Ramos (cell line): Measurements from ENCODE around the gene TTLL13.

Experiments
- in situ Hi-C: fragments of 300-500 bp; cut with MboI; formaldehyde crosslinking; loops from one replicate; pipeline ENCODE4 v1.14.3; 2022; ENCODE audit warnings: low sequenced_read_pairs; ENCODE audit not compliant: unreplicated experiment

TTLL13 gene

DNA sequence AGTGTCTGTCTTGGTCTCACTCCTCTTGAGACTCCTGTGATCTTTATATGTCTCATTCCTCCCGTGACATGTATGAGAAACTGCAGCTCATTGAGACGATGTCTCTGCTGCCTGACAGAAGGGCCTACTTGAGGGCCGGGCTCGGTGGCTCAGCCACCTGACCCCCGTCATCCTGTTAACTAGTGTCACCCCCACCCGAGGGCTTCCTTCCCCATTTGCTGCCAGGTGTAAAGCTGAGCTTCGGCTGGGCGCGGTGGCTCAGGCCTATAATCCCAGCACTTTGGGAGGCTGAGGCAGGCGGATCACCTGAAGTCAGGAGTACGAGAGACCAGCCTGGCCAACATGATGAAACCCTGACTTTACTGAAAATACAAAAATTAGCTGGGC is 35.5 kb upstream of the TTLL13 start:
- in situ Hi-C loops: no loop called here

DNA sequence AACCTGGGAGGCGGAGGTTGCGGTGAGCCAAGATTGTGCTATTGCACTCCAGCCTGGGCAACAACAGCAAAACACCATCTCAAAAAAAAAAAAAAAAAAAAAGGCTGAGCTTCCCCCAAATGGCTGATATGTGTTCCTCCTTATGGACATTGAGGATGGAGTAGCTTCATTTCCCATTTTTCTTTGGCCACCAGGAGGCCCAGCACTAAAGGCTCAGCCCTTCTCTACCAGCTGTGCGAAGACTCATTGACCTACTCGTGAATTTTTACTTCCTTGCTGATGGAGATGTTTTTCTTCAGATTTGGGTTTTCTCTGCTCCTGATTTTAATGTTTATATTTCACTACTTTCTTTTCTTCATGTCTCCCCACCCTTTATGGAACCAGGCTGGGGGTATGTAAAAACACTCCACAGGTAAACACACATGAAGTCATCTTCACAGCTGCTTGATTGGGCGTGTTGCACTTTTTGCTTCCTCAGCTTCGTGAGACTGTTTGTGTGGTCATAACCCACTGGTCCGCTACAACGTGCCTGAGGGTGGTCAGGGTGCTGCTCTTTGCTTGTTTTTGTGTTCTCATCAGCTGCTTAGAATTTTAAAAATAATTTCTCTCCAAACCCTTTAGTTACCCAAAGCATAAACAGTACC is 34.7 kb upstream of the TTLL13 start:
- in situ Hi-C loops: loop anchor here (5.0 kb wide), 1 partner anchor 52 kb away; no protein-coding TSS in a partner anchor

DNA sequence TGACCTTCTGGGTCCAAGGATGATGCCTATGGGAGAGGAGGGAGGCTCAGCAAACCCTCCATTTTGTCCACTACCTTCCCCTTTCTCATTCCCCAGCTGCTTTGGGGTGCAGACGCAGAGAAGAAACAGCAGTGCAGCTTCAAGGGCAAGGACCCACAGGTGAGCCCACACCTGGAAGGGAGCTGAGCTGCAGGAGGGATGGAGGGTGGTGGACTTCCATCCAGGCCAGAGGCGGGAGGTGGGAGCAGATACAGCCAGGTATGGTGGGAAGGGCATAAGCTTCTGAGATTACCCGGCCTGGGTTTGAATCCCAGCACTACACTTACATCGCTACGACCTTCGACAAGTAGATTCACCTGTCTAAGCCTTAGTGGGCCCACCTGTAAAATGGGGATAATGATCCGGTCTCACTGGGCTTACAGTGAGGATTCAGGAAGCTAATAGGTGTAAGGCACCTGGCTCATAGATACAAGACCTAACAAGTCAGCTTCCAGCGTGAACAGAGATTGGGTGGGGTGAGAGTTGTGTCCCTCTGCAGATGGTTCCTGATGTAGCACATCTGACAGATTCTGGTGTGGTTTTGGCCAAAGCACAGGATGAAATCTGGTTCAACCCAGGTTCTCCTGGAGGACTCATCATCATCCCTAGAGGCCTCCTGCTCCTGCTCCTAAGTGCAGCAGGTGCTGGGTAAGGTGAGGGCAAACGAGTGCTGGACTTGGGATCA is 31.5 kb upstream of the TTLL13 start:
- in situ Hi-C loops: loop anchor here (5.0 kb wide), 1 partner anchor 56 kb away; no protein-coding TSS in a partner anchor

DNA sequence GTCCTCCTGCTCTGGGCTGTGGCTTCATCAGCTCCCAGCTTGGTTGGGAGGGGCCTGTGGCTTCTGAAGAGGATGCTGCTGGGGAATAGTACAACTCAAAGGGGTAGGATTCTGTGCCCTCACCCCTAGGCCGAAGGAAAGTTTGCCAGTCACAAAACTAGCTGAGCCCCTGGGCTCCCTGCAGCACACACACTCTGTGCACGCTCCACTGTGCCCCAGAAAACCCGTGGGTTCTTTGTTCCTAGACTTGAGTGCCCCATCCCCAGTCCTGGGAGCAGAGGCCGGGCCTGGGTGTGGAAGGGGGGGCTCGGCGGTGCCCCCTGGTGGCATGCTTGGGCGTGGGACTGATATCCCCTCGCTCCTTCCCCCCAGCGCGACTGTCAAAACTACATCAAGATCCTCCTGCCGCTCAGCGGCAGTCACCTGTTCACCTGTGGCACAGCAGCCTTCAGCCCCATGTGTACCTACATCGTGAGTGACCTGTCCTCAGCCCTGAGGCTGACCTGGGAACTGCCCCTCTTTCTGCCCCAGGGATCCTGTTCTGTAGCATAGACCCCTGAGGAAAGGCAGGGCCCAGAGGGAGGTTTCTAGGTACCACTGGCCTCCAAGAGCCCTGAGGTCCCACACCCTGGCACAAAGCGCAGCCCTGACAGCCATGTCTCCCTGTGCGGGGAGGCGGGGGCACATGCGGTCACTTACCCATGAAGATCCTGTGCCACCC is 29.8 kb upstream of the TTLL13 start:
- in situ Hi-C loops: loop anchor here (5.0 kb wide), 1 partner anchor 57 kb away; no protein-coding TSS in a partner anchor

DNA sequence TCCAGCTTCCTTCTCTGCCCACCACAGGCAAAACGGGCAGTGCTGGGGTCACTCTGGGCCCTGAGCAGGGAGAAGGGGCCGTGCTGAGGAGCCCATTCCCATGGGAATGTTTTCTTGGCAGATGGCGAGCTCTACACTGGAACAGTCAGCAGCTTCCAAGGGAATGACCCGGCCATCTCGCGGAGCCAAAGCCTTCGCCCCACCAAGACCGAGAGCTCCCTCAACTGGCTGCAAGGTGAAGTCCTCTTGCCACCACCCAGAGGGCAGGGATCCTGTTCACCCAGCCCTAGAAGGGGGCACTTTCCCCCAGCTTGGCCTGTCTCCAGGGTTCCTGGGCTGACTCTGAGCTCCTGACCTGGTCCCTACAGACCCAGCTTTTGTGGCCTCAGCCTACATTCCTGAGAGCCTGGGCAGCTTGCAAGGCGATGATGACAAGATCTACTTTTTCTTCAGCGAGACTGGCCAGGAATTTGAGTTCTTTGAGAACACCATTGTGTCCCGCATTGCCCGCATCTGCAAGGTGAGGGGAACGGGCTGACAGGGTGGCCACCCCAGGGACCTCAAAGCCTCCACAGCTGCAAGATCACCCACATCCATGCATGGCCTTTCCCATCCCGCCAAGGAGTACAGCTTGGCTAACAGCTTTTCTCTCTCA is 28.0 kb upstream of the TTLL13 start:
- in situ Hi-C loops: no loop called here

DNA sequence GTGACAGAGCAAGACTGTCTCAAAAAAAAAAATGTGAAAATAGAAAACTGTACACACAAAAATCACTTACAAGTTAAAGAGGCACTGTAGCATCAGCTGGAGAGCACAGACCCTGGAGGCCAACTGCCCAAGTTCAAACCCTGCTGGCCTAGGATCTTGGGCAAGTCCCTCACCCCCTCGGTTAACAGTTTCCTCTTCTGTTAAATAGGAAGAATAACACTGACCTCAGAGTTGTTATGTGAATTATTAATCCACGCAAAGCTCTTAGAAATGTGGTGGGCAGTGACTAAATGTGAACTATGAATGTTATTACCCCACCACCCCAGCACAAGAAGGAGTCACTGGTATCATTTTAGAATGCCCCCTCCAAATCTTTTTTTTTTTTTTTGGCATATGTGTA is 26.8 kb upstream of the TTLL13 start:
- in situ Hi-C loops: no loop called here

DNA sequence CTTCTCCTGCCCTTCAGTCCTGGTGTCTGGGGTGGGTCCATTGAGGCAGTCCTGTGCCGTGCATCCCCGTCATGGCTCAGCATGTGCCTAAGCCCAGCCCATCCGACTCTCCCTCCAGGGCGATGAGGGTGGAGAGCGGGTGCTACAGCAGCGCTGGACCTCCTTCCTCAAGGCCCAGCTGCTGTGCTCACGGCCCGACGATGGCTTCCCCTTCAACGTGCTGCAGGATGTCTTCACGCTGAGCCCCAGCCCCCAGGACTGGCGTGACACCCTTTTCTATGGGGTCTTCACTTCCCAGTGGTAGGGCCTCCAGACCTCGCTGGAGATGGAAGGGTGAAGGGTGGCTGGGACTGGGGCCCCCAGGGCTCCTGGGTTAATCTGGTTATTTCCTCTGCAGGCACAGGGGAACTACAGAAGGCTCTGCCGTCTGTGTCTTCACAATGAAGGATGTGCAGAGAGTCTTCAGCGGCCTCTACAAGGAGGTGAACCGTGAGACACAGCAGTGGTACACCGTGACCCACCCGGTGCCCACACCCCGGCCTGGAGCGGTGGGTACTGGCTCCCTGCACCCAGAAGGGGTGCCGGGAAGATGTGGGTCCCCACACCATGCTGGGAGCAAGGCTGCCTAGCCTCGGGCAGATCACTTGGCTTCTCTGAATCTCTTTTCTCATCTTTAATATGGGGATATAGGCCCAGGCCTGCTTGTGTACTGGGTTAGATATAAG is 25.8 kb upstream of the TTLL13 start:
- in situ Hi-C loops: no loop called here

DNA sequence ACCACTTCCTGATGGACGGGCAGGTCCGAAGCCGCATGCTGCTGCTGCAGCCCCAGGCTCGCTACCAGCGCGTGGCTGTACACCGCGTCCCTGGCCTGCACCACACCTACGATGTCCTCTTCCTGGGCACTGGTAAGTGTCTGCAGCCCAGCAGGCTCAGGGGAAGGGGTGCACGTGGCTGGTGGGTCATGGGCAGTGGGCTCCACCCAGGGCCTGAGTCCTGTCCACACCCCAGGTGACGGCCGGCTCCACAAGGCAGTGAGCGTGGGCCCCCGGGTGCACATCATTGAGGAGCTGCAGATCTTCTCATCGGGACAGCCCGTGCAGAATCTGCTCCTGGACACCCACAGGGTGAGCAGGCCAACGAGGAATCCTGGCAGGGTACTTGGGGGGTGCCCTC is 24.3 kb upstream of the TTLL13 start:
- in situ Hi-C loops: no loop called here

GRCh38 chr15:90225504-90226234 is 23.7 kb upstream of the TTLL13 start:
- in situ Hi-C loops: no loop called here

DNA sequence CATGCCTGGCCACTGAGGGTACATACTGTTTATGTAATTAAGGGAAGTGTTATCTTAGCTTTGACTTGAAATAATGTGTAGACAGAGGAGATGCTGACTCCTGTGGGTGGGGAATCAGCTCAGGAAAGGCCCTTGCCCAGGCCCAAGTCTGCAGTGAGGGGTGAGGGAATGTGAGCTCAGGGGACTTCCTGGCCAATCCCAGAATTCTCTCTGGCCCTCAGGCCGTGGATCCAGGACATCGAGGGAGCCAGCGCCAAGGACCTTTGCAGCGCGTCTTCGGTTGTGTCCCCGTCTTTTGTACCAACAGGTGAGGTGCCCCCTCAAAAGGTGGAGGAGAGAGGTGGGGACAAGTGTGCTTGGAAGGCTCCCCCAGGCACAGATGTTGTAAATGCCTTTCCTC is 22.0 kb upstream of the TTLL13 start:
- in situ Hi-C loops: no loop called here

DNA sequence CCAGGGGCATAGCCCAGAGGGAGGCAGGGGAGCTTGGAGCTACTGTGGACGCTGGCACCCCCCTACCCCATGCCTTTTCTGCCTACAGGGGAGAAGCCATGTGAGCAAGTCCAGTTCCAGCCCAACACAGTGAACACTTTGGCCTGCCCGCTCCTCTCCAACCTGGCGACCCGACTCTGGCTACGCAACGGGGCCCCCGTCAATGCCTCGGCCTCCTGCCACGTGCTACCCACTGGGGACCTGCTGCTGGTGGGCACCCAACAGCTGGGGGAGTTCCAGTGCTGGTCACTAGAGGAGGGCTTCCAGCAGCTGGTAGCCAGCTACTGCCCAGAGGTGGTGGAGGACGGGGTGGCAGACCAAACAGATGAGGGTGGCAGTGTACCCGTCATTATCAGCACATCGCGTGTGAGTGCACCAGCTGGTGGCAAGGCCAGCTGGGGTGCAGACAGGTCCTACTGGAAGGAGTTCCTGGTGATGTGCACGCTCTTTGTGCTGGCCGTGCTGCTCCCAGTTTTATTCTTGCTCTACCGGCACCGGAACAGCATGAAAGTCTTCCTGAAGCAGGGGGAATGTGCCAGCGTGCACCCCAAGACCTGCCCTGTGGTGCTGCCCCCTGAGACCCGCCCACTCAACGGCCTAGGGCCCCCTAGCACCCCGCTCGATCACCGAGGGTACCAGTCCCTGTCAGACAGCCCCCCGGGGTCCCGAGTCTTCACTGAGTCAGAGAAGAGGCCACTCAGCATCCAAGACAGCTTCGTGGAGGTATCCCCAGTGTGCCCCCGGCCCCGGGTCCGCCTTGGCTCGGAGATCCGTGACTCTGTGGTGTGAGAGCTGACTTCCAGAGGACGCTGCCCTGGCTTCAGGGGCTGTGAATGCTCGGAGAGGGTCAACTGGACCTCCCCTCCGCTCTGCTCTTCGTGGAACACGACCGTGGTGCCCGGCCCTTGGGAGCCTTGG is 21.3 kb upstream of the TTLL13 start:
- in situ Hi-C loops: no loop called here

DNA sequence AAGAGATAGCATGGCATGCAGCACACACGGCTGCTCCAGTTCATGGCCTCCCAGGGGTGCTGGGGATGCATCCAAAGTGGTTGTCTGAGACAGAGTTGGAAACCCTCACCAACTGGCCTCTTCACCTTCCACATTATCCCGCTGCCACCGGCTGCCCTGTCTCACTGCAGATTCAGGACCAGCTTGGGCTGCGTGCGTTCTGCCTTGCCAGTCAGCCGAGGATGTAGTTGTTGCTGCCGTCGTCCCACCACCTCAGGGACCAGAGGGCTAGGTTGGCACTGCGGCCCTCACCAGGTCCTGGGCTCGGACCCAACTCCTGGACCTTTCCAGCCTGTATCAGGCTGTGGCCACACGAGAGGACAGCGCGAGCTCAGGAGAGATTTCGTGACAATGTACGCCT is 20.4 kb upstream of the TTLL13 start:
- in situ Hi-C loops: no loop called here

DNA sequence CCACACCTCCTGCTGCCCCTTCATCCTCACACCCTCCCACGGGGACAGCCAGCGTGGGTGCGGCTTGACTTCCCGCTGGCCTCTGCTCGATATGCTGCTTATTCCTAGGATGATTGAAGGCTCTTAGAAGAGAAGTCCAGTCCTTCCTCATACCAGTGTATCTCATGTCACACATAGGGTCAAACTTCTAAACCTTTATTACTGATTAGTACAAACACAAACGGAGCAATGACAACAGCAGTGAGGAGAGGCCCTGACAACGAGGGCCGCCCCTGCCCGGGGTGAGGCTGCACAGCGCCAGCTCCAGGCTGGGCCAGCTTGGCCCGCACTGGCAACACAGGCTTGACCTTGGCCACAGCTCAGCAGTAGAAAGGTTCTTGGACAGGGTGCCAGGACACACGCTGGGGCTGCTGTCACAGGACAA is 19.3 kb upstream of the TTLL13 start:
- in situ Hi-C loops: no loop called here

DNA sequence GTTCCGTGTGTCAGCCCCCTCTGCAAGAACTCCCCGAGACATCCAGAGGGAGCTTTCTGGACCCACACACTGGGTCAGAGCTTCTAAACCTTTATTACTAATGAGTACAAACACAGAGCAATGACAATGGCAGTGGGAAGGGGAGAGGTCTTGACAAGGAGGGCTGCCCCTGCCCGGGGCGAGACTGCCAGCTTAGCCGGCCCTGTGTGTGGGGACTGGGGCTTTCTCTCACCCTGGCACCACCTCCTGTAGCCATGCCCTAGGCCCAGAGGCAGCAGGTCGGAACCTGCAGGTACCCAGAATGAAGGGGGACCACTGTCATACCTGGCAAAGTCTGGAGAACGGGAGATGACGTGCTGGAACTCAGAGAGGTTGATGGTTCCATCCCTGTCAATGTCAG is 18.7 kb upstream of the TTLL13 start:
- in situ Hi-C loops: no loop called here

- in situ Hi-C loops: no loop called here
Observed at GRCh38 chr15:90231028-90232017, 18.0 kb upstream of the TTLL13 start.

- in situ Hi-C loops: no loop called here
Observed at GRCh38 chr15:90232196-90232595, 17.2 kb upstream of the TTLL13 start.

- in situ Hi-C loops: no loop called here
Observed at GRCh38 chr15:90232941-90233386, 16.4 kb upstream of the TTLL13 start.
